Nephron progenitor cell (in vitro differentiated cells): ENCODE measurements around the gene SMTNL1.
A peak's percentile ranks its signal among the peaks of the same experiment; 100 is the strongest.

Experiments
- DNase-seq: peaks from one replicate; pipeline ENCODE4 v3.0.0; 2021
- H3K27ac Mint-ChIP-seq: 2 replicates; pipeline ENCODE4 v1.8.0; 2021; ENCODE audit warnings: mild to moderate bottlenecking, moderate library complexity, mixed read lengths
- H3K27me3 Mint-ChIP-seq: 2 replicates; pipeline ENCODE4 v1.8.0; 2021; ENCODE audit warnings: mild to moderate bottlenecking, low read depth, mixed read lengths; ENCODE audit not compliant: poor library complexity
- H3K36me3 Mint-ChIP-seq: 2 replicates; pipeline ENCODE4 v1.8.0; 2021; ENCODE audit warnings: low read depth, mixed read lengths
- H3K4me1 Mint-ChIP-seq: 2 replicates; pipeline ENCODE4 v1.8.0; 2021; ENCODE audit warnings: mixed read lengths
- H3K4me3 Mint-ChIP-seq: 2 replicates; pipeline ENCODE4 v1.8.0; 2021; ENCODE audit warnings: mild to moderate bottlenecking, moderate library complexity, mixed read lengths
- H3K9me3 Mint-ChIP-seq: 2 replicates; pipeline ENCODE4 v1.8.0; 2021; ENCODE audit warnings: mild to moderate bottlenecking, moderate library complexity, mixed read lengths
- CTCF ChIP-seq: fragments of 200-600 bp; sonication (generic); IDR thresholded peaks from 2 replicates; pipeline ENCODE4 v1.5.0; 2021; ENCODE audit warnings: antibody characterized with exemption

Gene SMTNL1

DNA sequence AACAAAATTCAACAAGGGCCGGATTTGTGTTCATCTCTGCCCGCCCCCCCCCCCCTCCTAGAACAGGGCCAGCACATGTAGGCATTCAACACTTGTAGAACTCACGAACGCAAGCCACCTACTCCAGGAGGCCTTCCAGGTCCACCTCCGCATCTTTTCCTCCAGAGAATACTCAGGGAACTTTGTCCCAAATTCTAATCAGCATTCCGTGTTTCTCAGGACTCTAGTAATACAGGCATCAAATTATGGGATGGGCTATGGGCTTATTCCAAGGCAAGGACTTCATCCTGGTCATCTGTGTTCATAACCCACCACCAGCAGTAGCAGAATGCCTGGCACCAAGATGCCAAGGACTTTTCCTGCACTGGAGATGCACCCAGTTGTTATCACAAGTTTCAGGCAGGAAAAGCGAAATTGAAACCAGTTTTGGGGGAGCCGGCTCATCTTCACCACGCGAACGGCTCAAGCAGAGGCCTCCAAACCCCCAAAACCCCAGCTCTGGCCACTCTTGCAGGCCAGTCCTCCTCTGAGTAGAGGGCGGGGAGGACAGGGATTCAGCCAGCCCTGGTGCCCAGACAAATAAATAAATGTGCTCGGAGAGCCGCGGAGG lies 29.6 kb downstream of the SMTNL1 start:
- peaks cover 22% of the 10 kb centered on the region for H3K36me3 Mint-ChIP-seq
- no peak for TF ChIP-seq CTCF
- H3K9me3 Mint-ChIP-seq, result no peaks in the 10 kb centered on the region
- H3K4me1 Mint-ChIP-seq, result peaks cover 61% of the 10 kb centered on the region
- H3K27me3 Mint-ChIP-seq, result peaks cover 4% of the 10 kb centered on the region
- no peak for DNase-seq
- no peak overlapping the region for H3K27ac Mint-ChIP-seq
- peak overlapping the region; percentile 96 for H3K4me3 Mint-ChIP-seq

- H3K4me3 Mint-ChIP-seq, result peak within 1 kb of the TSS; percentile 96
- peaks cover 61% of the 10 kb centered on the region for H3K4me1 Mint-ChIP-seq
- peak; percentile 71 for DNase-seq
- no peaks in the 10 kb centered on the region for H3K9me3 Mint-ChIP-seq
- peaks cover 4% of the 10 kb centered on the region for H3K27me3 Mint-ChIP-seq
- no peak for TF ChIP-seq CTCF
- H3K27ac Mint-ChIP-seq, result peak within 1 kb of the TSS; percentile 92
- H3K36me3 Mint-ChIP-seq, result peaks cover 20% of the 10 kb centered on the region
Measured at GRCh38 chr11:57567515-57568329, 30.3 kb downstream of the SMTNL1 start, which contains the start of gene UBE2L6. Gene UBE2L6 (minus strand): TSS chr11:57567672. CDS start chr11:57567611, 61 bp downstream.

- H3K4me1 Mint-ChIP-seq, result peaks cover 61% of the 10 kb centered on the region
- peak overlapping the region; percentile 92 for H3K27ac Mint-ChIP-seq
- DNase-seq, result peak; percentile 90
- peak; percentile 94 for TF ChIP-seq CTCF
- peaks cover 4% of the 10 kb centered on the region for H3K27me3 Mint-ChIP-seq
- H3K9me3 Mint-ChIP-seq, result no peaks in the 10 kb centered on the region
- peak overlapping the region; percentile 96 for H3K4me3 Mint-ChIP-seq
- peaks cover 17% of the 10 kb centered on the region for H3K36me3 Mint-ChIP-seq
Measured at GRCh38 chr11:57568330-57568766, 31.0 kb downstream of the SMTNL1 start.

DNA sequence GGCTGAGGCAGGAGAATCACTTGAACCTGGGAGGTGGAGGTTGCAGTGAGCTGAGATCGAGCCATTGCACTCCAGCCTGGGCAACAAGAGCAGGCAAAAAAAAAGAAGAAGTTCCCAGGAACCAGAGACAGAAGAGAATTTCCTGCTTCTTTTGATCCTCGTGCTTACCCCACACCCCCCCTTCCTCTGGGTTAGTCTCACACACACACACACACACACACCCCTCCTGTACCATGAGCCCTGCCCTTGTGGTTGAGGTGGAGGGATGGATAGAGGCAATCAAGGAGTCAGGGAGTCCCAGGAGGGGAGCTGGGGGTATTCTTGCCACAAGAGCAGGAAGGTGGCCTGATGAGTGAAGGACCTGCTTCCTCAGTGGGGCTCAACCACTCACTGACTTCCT lies 34.2 kb downstream of the SMTNL1 start:
- H3K4me3 Mint-ChIP-seq, result no peak overlapping the region
- DNase-seq, result no peak
- H3K4me1 Mint-ChIP-seq, result peaks cover 50% of the 10 kb centered on the region
- peaks cover 4% of the 10 kb centered on the region for H3K27me3 Mint-ChIP-seq
- peaks cover 4% of the 10 kb centered on the region for H3K9me3 Mint-ChIP-seq
- no peaks in the 10 kb centered on the region for H3K36me3 Mint-ChIP-seq
- peak overlapping the region; percentile 75 for H3K27ac Mint-ChIP-seq
- no peak for TF ChIP-seq CTCF

- no peak for TF ChIP-seq CTCF
- H3K9me3 Mint-ChIP-seq, result peaks cover 4% of the 10 kb centered on the region
- H3K4me1 Mint-ChIP-seq, result peaks cover 32% of the 10 kb centered on the region
- H3K27me3 Mint-ChIP-seq, result peaks cover 7% of the 10 kb centered on the region
- DNase-seq, result no peak
- no peak overlapping the region for H3K27ac Mint-ChIP-seq
- no peaks in the 10 kb centered on the region for H3K36me3 Mint-ChIP-seq
- H3K4me3 Mint-ChIP-seq, result no peak overlapping the region
Measured at GRCh38 chr11:57574061-57574460, 36.7 kb downstream of the SMTNL1 start.
